NCI-H2107 treated with DMSO at 0.1 percent for 48 hours (cell line): Measurements from ENCODE around the gene SPATA6L.
"Not testable (repeated sequence)": the region's sequence is repeated elsewhere in the genome, so short reads cannot be mapped to it uniquely, and the experiment has no call there.

Source experiments
- DNase-seq: peaks from one replicate; lab custom pipeline; 2025; ENCODE audit not compliant: unreplicated experiment; lab: John Stamatoyannopoulos, UW

Gene SPATA6L

DNA sequence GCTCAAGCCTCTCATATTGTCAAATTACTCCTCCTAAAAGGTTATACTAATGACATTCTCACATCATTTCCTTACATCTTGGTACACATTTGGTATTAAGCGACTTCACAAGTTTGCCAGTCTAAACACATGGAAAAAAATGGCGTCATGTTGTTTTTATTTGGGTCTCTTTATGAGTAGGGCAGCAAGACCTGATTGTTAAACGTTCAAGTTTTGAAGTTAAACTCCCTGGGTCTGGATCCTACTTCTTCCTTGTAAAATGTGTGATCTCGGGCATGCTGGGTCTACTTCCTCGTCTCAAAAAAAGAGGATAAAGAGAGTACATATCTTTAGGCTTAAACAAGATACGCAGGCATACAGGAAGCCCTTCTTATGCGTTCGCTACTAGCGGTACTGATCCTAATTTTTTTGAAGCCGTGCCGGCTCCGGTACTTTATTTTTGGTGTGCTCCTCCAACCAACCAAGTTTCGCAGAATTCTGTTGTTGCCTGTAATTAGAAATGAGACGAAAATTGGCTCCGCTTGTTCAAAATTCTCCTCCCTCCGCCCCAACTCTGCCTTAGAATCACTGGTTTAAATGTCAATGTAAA is 12.5 kb upstream of the SPATA6L start:
- DNase-seq: peak; percentile 60

DNA sequence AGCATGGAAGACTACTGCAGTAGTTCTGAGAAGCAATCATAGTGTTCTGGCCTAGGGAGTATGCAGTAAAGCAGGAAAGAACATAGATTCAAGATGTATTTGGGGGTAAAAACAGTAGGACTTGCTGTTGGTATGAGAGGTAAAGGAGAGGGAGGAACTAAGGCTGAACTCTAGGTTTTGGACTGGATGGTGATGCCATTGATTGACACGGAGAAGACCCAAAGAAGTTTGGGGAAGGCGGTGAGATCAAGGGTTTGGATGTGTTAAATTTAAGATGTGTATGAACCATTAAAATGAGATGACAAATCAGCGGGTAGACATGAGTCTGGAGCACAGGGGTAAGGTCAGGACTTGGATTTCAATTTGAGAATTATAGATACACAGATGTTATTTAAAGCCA is 11.1 kb upstream of the SPATA6L start:
- no peak for DNase-seq

DNA sequence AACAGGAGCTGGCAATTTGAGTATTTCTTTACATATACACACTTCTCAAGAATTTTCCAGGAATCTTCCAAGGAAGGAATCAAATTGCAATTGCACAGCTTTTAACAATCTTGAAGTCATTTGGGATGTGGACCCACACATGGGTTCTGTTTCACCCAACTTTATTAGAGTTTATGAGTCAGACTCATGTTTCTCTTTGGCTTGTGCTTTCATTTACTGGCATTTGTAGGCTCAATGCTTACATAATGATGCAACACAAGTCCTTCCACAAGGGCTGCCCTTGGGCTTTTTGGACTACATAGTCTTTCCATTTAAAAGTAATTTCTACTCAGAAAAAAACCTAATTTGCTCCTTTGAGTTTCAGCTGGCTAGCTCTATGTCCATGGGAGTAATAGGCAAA is 8.5 kb upstream of the SPATA6L start:
- no peak for DNase-seq

DNA sequence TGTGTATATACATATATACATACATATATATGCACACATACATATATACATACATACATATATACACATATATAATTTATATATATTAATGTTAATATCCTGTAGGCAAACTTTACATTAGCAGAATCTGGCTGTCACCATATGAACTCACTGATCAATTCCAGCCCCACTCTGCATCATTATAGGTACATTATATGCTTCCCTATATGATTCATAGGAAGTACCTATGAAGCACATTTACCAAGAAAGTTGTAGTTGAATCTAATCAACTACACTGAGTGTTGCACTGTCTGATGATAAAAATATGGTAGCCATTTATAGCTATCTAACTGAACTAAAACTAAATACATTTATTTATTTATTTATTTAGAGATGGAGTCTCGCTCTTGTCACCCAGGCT is 5.5 kb upstream of the SPATA6L start:
- no peak for DNase-seq

DNA sequence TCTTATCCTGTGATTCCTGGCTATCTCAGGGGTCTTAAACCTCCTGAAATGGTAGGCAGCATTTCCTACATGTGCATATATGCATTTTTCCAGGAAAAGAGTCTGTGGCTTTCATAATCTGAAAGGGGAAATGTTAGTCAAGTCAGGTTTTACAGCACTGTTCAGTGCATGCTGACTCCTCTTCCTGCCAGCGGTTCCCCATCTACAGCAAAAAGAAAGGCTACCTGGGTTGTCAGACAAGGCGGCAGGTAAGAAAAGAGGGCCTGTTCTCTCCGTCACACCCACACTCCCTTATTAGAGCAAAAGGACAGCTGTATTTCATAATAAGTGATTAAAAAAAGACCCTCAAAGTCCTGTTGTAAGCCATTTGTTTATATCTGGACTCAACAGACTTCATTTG is 4.3 kb upstream of the SPATA6L start:
- no peak for DNase-seq

DNA sequence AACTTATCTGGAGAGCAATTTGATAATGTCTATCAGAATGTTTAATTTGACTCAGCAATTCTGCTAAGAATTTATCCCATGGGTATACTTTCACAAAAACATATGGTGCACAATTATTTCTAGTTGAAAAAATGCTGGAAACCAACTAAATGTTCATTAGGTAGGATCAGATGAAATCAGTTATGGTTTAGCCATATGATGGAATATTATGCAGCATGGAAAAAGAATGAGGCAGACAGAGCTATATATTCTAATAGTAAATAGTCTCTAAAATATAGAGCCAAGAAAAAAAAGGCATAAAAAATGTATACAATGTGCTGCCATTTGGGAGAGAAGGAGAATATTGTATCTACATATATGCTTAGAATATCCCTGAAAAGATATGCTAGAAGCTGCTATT is 3.6 kb upstream of the SPATA6L start:
- no peak for DNase-seq

DNA sequence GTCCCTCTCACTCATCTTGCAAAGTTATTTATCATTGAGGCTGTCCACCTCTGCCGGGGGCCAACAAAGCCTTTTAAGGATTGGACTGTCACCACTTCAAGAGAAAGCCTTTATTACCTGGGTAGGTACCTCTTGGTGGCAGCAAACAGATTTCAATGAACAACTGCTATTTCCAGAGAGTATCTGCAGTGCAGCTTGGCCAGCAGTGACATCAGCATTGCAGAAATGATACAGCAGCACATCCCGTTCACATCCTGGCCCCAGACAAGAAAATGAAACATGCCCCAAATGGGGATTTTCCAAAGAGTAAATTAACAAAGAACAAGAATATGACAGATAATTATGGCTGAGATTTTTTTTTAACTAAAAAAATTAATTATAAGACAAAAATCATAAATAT is 2.3 kb upstream of the SPATA6L start:
- no peak for DNase-seq

DNA sequence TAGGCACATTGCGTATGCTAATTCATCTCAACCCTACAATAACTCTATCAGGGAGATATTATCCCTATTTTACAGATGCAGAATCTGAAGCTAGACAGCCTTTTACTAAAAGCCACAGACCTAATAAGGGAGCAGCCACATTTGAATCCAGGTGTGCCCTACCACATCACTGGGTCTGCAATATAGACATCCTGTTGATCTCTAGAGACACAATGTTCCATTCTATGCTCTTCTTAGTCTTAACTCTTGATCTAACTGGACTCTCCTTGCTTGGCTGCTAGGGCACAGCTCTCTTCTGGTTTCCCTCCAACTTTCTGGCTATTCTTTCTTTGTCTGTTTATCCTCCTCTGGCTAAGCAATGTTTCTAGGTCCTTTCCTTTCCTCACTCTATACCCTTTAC is 1.4 kb upstream of the SPATA6L start:
- no peak for DNase-seq

DNA sequence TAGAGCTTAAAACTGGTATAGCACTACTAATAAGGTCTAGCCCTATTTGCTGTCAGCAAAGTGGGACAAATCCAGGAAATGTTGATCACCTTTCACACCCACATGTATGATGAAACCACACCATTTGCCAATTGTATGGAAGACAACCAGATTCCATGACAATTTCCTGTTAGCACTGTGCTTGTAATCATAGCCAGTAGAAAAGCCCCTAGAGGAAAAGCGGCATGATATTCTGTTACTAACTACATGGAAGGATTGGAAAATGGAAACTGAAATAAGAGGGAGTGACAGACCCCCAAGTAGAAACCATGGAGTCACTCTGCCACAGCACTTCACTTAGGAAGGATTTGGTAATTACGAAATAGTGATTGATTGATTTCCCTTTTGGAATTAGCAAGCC is 923 bp downstream of the SPATA6L start:
- DNase-seq: peak; percentile 33

DNA sequence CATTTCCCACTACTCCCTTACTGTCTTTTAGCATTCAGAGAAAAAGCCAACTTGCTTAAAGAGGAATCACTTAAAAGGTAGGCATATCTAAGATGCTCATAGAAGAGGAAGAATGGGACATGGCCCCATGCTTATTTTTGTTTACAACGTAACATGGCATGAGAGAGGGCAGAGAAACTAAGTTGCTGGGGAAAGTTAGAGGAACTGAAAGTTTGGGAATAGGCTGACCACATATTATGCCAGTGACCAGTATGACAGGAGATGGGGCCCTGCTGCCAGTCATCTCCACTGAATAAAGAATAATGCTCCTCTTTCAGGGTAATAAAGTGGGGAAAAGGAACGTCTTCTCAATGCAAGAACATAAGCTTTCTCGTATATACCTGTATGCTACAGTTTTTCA is 2.3 kb downstream of the SPATA6L start:
- no peak for DNase-seq

DNA sequence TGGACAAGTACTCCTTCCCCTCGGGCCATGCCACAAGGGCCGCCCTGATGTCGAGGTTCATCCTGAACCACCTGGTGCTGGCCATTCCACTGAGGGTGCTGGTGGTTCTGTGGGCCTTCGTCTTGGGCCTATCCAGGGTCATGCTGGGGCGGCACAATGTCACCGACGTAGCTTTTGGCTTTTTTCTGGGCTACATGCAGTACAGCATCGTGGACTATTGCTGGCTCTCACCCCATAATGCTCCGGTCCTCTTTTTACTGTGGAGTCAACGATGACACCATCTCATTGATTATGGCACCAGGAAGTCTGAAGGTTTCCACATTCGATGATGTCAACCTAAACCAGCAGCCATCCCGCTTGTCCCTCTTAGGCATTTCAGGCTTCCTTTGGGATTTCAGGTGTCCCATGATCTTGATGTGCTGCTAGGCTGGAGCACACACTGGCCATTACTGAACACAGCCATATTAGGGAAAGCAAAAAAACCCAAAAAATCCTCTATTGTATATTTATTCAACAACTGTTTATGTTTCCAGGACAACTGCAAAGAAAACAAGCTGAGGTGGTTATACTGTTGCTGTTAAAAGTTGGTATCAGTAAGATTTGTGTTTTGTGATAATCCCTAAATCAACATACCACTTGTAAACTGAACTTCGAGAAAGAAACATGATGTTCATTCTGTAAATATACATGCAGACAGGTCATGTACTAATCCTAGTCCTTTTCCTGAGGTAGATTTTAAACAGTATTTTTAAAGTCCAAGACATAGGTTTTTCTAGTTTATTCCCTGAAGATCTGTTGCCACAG is 3.1 kb downstream of the SPATA6L start:
- no peak for DNase-seq

DNA sequence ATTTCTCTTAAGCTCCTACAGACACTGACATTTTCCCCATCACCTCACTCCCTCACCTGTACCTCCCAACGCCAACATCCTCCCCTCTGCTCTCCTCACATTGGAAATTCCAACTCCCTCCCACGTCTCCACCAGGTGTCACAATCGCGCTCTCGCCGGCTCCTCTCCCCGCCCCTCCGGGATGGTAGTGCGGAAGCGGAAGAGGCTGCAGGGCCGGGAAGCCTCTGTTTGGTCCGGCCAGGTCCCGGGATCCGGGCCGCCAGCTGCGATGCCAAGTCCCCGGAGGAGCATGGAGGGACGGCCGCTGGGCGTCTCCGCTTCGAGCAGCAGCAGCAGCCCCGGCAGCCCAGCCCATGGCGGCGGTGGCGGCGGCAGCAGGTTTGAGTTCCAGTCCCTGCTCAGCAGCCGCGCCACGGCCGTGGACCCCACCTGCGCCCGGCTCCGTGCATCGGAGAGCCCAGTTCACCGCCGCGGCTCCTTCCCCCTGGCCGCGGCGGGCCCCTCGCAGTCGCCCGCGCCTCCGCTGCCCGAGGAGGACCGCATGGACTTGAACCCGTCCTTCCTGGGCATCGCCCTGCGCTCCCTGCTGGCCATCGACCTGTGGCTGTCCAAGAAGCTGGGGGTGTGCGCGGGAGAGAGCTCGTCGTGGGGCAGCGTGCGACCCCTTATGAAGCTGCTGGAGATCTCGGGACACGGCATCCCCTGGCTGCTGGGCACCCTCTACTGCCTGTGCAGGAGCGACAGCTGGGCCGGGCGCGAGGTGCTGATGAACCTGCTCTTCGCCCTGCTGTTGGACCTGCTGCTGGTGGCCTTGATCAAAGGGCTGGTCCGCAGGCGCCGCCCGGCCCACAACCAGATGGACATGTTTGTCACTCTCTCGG is 3.9 kb downstream of the SPATA6L start, which contains the start of gene PLPP6:
TSS of gene PLPP6 (plus strand) at position 187 of the 881 bp plus-strand sequence. CDS start at position 269, 82 bp downstream.
- DNase-seq: peak; percentile 94

DNA sequence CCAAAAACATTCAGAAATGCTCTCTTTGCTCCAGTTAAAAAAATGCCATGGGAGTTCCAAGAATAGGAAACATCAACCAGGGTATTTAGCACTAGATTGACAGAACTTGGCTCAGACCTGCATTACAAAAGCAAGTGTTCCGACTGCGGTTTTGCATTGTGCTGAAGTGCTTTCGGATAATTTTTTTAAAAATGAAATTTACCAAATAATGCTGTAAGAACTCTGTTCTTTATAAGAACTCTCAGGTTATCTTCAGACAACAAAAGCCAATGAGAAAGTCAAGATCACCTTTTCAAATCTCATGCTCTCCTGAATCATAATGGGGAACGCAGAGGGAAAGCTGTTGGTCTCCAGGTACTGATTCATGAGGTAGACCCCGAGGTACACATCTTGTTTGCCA is 4.7 kb downstream of the SPATA6L start:
- peak; percentile 84 for DNase-seq

DNA sequence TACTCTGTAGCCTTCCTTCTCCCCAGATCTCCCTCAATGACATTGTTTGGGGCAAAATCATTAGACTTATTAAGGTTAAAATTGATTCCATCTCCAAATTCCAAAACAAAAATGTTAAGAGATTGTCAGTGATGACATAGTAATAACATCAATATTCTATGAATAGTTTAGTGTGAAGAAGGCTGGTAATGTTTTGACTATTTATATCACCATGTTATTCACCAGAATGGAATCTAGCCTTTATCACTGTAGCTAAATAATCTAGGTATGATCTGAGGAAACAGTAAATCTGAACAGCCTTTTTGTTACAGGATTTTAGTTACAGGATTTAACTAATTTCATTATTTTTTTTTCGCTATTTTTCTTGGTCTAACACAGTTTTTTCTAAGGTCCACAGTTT is 5.1 kb downstream of the SPATA6L start:
- DNase-seq: no peak

DNA sequence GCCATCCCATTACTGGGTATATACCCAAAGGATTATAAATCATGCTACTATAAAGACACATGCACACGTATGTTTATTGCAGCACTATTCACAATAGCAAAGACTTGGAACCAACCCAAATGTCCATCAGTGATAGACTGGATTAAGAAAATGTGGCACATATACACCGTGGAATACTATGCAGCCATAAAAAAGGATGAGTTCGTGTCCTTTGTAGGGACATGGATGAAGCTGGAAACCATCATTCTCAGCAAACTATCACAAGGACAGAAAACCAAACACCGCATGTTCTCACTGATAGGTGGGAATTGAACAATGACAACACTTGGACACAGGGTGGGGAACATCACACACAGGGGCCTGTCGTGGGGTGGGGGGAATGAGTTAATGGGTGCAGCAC is 5.6 kb downstream of the SPATA6L start:
- not testable (repeated sequence) for DNase-seq

DNA sequence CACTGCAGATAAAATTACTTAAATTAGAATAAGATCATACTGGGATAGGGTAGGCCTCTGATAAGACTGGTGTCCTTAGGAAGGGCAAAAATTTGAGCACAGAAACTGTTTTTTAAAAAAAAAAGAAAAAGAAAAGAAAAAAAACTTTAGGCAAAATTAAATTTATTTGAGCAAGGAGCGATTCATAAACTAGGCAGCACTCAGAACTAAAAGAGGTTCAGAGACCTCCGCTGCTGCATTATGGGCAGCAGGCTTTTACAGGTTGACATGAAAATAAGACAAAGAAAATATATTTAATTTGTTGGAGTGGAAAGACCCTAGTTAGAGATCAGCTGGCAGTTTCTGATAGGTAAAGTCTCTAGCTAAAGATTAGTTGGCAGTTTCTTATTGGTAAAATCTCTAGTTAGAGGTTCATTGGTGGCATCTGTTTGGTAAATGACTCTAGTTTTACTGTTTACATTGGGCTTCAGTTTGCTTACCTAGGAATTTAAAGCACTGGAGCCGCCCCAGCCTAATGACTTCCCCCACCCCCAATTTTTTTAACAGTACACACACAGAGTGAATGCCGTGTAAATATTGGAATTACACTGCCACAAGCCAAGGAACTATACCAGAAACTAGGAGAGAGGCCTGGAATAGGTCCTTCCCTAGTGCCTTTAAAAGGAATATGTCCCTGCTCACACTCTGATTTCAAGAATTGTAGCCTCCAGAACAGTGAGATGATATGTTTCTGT is 8.7 kb downstream of the SPATA6L start:
- DNase-seq: no peak

DNA sequence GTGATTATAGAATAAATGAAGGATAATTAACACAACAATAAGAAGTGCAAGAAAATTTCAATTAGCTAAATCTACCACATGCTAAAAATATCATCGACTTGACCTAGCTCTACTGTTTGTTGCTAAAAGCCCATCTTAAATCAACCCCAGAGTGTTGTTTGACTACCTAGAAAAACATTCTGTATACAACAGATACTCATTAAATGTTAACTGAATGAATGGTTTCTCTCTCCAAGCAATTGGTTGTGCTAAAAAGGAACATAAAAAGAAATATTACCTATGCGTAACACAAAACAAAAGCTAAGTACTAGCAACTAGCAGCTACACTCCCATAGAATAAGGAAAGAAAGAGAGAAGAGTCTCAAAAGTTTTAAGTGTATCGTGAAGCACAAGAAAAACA is 9.7 kb downstream of the SPATA6L start:
- DNase-seq: no peak

DNA sequence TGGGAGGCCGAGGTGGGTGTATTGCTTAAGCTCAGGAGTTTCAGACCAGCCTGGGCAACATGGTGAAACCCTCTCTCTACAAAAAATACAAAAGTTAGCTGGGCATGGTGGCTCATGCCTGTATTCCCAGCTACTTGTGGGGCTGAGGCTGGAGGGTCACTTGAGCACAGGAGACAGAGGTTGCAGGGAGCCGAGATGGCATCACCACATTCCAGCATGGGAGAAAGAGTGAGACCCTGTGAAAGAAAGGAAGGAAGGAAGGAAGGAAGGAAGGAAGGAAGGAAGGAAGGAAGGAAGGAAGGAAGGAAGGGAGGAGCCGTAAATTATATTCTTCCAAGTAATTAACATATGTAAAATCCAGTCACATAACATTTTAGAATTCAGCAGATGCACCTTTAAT is 10.1 kb downstream of the SPATA6L start:
- DNase-seq: not testable (repeated sequence)

DNA sequence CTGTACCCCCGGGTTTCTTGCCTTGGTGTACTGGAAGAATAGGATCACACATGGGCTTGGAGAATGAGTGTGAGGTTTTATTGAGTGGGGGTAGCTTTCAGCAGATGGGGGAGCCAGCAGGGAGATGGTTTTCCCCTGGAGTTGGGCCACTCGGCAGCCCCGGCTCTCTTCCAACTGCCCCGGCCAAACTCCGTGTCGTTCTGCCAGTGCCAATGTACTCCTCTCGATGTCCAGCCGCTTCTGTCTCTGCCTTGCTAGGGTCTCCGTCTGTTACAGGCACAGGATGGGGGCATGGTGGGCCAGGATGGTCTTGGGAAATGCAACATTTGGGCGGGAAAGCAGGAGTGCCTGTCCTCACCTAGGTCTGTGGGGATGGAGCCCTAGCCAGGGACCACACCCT is 11.7 kb downstream of the SPATA6L start:
- no peak for DNase-seq

DNA sequence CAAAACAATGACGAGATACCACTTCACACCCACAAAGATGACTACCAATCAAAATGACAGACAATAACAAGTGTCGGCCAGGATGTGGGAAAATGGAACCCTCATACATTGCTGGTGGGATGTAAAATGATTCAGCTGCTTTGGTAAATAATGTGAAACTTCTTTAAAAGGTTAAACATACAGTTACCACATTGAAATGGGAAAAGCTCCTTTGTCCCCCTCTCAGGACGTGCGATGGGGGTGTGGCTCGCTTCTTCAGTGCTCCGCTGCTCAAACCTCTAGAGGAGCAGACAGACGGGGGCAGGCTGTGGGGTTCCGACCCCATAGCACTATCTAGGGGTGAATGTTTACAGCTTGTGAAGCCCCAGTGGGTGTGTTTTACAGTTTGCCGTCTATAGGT is 12.2 kb downstream of the SPATA6L start:
- DNase-seq: no peak

DNA sequence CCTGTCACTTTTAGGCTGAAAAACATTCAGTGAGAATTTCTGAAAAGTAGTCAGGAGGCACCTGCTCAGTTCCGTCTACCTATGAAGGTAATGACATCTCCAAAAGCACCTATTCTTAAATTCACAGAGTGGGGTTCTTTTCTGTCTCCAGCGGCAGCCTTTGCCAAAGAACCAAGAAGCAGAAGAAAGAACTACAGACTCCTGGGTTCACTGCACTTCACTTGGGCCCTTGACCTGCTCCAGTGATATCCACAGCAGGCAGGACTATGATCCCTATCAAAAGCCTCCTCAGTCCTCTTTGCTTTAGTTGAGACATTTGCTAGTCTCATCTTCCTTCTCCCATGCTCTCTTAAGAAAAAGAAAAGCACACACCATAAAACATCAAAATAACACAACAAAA is 23.9 kb downstream of the SPATA6L start:
- DNase-seq: no peak
